WI38 (cell line): ENCODE measurements around the gene CTNNA2.

Experiments used
- H3K4me3 ChIP-seq: 2 replicates; pipeline ENCODE4 v1.5.1; 2011; ENCODE audit warnings: low read depth, mild to moderate bottlenecking, control low read depth, low read length
- TF ChIP-seq, protein P1 (sequence below): IDR thresholded peaks from 2 replicates; pipeline ENCODE4 v1.5.1; 2012; ENCODE audit warnings: low read depth, mild to moderate bottlenecking, control low read depth, low read length

The CTNNA2 gene

DNA sequence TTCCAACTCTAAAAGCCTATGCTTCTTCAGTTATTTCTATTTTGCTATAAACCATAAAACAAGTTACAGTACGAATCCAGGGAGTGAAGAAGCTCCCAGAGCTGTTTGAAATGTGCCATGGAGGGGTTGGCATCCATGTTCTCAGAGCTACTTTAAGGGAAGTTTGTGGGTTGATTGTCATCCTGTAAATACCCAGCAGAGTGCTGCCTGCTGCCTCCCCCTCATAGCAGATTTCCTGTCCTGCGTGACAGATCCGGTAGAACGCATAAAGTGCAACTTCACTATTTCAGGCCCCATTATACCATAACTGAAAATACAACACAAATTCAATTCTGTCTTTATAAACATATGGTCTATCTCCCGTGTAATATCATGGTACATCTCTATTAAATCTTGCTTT is 114.4 kb downstream of the CTNNA2 start:
- no peak overlapping the region for H3K4me3 ChIP-seq

DNA sequence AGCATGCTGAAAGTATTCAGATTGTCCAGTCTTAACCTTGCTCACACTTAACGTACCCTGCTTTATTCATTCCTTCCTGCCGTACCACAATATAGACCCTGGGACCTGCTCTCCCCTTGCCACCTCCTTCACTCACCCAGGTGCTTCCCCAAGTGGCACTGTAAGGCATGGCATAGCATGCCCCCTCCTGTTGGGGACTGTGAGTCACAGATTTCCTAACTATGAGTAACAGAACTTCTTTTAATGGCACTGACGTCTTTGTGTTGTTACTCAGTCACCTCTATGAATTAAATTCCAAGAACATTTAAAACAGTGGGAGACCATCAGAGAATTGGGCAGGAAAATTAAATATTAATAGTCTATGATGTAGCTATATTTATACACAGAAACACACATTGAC is 117.2 kb downstream of the CTNNA2 start:
- TF ChIP-seq, protein P1, sequence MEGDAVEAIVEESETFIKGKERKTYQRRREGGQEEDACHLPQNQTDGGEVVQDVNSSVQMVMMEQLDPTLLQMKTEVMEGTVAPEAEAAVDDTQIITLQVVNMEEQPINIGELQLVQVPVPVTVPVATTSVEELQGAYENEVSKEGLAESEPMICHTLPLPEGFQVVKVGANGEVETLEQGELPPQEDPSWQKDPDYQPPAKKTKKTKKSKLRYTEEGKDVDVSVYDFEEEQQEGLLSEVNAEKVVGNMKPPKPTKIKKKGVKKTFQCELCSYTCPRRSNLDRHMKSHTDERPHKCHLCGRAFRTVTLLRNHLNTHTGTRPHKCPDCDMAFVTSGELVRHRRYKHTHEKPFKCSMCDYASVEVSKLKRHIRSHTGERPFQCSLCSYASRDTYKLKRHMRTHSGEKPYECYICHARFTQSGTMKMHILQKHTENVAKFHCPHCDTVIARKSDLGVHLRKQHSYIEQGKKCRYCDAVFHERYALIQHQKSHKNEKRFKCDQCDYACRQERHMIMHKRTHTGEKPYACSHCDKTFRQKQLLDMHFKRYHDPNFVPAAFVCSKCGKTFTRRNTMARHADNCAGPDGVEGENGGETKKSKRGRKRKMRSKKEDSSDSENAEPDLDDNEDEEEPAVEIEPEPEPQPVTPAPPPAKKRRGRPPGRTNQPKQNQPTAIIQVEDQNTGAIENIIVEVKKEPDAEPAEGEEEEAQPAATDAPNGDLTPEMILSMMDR: no peak
- H3K4me3 ChIP-seq: no peak overlapping the region

More for the DNA sequence above, 114.4 kb downstream of the CTNNA2 start:
- TF ChIP-seq, protein P1: no peak

DNA sequence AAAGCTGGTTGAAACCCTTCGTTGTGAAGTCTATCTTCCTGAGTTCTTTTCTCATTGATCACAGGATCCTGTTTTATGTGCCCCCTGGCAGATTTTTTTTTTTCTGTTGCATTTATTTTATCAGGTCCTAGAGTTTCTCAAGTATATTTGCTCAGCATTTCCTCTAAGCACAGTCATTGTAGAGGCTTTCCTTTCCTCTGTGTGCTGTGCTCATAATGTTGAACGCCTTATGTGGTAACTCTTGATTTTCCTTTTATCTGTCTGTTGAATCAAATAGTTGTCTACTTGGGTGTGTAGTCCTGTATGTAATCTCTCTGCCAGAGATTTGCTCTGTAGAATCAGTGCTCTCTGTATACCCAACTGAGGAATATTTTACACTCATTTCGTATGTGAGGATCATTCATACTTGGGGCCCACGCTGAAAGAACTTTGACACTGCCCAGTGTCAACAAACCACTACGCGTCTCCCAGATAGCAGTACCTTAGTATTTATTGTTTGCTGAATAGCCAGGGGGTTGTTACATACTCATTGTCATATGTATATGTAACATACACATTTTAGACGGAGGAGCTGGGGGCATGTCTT is 118.2 kb downstream of the CTNNA2 start:
- H3K4me3 ChIP-seq: no peak overlapping the region
- TF ChIP-seq, protein P1: no peak

DNA sequence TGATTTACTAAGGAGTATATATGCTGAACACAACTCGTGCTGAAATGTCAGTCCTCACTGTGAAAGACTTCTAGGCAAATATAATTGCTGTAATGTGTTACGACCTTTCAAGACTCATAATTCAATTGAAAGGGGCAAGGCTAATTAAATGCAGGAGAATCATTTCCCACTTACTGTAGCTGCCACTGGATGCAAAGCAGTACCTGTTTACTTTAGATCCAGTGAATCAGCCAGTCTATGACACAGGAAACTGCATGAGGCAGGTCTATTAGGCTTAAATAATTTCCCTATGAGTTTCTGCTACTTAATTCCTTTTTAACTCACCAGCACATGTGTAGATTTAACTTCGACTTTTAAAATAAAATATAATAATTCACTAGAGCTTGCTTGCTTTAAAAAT is 125.6 kb downstream of the CTNNA2 start:
- H3K4me3 ChIP-seq: no peak overlapping the region
- TF ChIP-seq, protein P1: no peak

DNA sequence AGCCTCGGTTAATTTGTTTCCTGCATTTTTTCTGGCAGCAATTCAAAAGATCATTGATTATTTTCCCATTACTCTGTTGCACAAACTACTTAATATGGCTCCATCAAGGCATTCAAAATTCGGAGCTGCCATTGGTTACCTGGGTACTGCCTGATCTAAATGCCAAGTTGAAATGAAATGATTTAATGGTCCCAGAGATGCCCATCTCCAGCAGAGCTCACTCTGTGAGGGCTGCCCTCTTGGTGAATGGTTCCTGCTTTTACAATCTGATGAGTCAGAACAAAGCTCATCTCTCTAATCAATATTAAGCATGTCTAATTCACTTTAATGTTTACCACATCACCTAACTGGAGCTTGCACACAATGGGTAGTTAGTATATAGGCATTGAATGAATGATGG is 126.1 kb downstream of the CTNNA2 start:
- TF ChIP-seq, protein P1: no peak

DNA sequence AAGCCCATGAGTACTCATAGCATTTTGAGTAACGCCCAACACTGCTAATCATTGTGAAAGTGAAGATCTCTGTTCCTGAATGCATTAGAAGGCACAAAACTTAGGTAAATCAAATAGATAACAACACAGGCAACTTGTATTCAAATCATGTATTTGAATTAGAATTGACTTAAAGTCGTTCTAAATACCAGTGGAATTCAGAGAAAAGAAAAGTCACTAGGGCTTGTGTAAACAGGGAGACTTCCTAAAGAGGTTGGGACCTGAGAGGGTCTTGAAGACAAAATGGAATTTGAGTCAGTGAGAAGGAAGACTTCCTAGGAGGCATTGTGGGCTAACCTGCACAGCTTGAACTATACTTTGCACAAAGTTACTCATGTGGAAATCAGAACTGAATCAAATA is 127.2 kb downstream of the CTNNA2 start:
- TF ChIP-seq, protein P1: no peak
- H3K4me3 ChIP-seq: no peak overlapping the region

More for the DNA sequence above, 126.1 kb downstream of the CTNNA2 start:
- no peak overlapping the region for H3K4me3 ChIP-seq

DNA sequence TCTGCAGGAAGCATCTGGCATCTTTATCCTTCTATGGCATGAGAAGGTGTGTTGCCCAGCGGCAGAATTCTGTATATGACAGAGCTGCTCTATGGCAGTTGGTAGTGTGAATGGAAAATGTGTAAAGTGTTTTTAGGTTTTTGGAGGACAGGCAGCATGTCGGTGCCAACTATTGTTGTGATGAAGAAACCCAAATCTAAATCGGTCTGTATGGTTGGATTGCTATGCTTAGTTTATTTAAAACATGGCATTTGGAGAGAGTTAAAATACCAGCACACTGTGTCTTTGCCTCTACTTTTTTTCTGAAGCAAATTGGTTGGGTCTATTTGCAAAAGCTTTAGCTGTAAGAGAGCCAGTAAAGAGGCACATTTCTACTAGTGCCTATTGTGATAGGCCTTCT is 136.7 kb downstream of the CTNNA2 start:
- TF ChIP-seq, protein P1: no peak
- no peak overlapping the region for H3K4me3 ChIP-seq
